Psoas muscle (tissue), 8 donors: ENCODE data around the gene IL10RB. TPM values are rescaled to one million over a fixed set of nuclear protein-coding genes. Genes with fewer than 3 reads are reported as not detected.
"Not testable (repeated sequence)": the region's sequence is repeated elsewhere in the genome, so short reads cannot be mapped to it uniquely, and the experiment has no call there.

ENCODE experiments used
- ATAC-seq, 4 donors: fragments of 200-7000 bp; cut with Tn5 transposase; one replicate each; pipeline ENCODE4 v1.9.1; 2020; ENCODE audit warnings: moderate library complexity in 3 of 4, mild to moderate bottlenecking in 2 of 4
- DNase-seq, 2 donors: peaks; one replicate each; pipeline ENCODE4 v3.0.0-alpha.2; 2020
- H3K27ac ChIP-seq: fragments of 200-600 bp; one replicate; pipeline ENCODE4 v1.8.0; 2022
- H3K27me3 ChIP-seq, 3 donors: fragments of 200-600 bp in 1 of 3; one replicate each; pipeline versions ENCODE4 v1.6.1 to v1.8.0; 2013 to 2022; ENCODE audit warnings: low read length in 2 of 3, mild to moderate bottlenecking in 2 of 3, moderate library complexity in 1 of 3; ENCODE audit not compliant: insufficient read depth in 3 of 3
- H3K36me3 ChIP-seq, 2 donors: fragments of 200-600 bp in 1 of 2; one replicate each; pipeline versions ENCODE4 v1.6.1 to v1.8.0; 2013 to 2022; ENCODE audit warnings: low read depth in 1 of 2, mild to moderate bottlenecking in 1 of 2, moderate library complexity in 1 of 2; ENCODE audit not compliant: insufficient read depth in 1 of 2
- H3K4me1 ChIP-seq: fragments of 200-600 bp; one replicate; pipeline ENCODE4 v1.8.0; 2022
- H3K4me3 ChIP-seq: fragments of 200-600 bp; one replicate; pipeline ENCODE4 v1.8.0; 2022; ENCODE audit warnings: mild to moderate bottlenecking
- H3K9me3 ChIP-seq: fragments of 200-600 bp; one replicate; pipeline ENCODE4 v1.8.0; 2022
- WGBS, 3 donors: extraction: QIAGEN DNeasy Blood & Tissue Kit; methylation state at CpG; one replicate each; pipeline versions ENCODE4 v1.1.6 to v1.1.7; 2013; 5-methylcytosine and 5-hydroxymethylcytosine counted together
- intact Hi-C, 2 donors: fragments of 100-400 bp; cut with DNase I; formaldehyde crosslinking; loops; one replicate each; pipeline versions ENCODE4 v1.11.0 to v1.14.2; 2022
- polyA plus RNA-seq, 3 donors: library from polyadenylated mRNA; stranded (reverse); fragments of 200-250 nt; gene quantifications; one replicate each; pipeline ENCODE4 v1.2.3, GENCODE V29; 2013
- total RNA-seq, 4 donors: library from RNA; stranded (reverse); fragmentation: NEBNext Ultra II Directional in 2 of 4; extraction: Animal tissue kit (Norgen Biotek cat#: 25700) in 2 of 4; gene quantifications; one replicate each; pipeline versions ENCODE4 v1.2.1 to v1.2.4, GENCODE V29; 2021 to 2023
- TF ChIP-seq, protein P1 (sequence below): fragments of 200-600 bp; IDR thresholded peaks from one replicate; pipeline ENCODE4 v1.8.0; 2022; ENCODE audit warnings: antibody characterized with exemption
- donor health status: healthy with polysubstance abuse.
- donor health status: DM: no; HTN: no; CAD: no; lungs with moderate emphysema.
- donor health status: Bipolar disorder and iron deficiency.
- donor health status: healthy.
- donor health status: DM: yes; HTN: yes; CAD: no.
- donor health status: DM: no; HTN: no; CAD: no.
- donor health status: DM: no; HTN: no; CAD: no.
- donor health status: DM: yes; HTN: yes; CAD: no.

Gene IL10RB
- total and polyA plus RNA-seq, 7 donors: 4.4 to 9.3 (median 7.2) TPM

DNA sequence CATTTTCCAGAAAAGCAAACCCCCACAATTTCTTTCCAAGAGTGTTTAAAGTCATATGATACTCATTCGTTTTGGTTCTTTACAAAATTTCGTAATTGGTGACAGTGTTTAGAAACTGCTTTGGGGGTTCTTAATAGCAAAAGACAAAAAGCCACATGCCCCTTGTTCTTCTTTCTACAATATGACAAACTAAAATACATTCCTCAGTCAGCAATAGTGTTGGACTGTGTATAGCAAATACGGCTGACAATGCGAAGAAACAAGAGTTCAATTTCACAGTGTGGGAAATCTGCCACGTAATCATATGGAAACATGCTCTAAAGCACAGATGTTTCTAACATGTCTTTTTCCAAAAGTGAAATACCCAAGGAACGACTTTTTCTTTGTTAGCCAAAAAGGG is 51.0 kb downstream of the IL10RB start:
- Histone ChIP-seq H3K9me3 (no peaks in the 10 kb centered on the region), H3K4me3 (no peak overlapping the region), H3K27me3 (no peaks in the 10 kb centered on the region), H3K36me3 (no peaks in the 10 kb centered on the region), H3K27ac (no peak overlapping the region), H3K4me1 (no peaks in the 10 kb centered on the region)
- TF ChIP-seq, protein P1, sequence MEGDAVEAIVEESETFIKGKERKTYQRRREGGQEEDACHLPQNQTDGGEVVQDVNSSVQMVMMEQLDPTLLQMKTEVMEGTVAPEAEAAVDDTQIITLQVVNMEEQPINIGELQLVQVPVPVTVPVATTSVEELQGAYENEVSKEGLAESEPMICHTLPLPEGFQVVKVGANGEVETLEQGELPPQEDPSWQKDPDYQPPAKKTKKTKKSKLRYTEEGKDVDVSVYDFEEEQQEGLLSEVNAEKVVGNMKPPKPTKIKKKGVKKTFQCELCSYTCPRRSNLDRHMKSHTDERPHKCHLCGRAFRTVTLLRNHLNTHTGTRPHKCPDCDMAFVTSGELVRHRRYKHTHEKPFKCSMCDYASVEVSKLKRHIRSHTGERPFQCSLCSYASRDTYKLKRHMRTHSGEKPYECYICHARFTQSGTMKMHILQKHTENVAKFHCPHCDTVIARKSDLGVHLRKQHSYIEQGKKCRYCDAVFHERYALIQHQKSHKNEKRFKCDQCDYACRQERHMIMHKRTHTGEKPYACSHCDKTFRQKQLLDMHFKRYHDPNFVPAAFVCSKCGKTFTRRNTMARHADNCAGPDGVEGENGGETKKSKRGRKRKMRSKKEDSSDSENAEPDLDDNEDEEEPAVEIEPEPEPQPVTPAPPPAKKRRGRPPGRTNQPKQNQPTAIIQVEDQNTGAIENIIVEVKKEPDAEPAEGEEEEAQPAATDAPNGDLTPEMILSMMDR: no peak
- ATAC-seq (no peak), DNase-seq (no peak)
- 20 to 28% (median 24%) methylated on average over 6 of the region's 6 CpGs for WGBS, 3 donors
- intact Hi-C loops: no loop called here

GRCh38 chr21:33317786-33318486 is 51.8 kb downstream of the IL10RB start:
- Histone ChIP-seq H3K4me3 (no peak overlapping the region), H3K36me3 (no peaks in the 10 kb centered on the region), H3K27ac (no peak overlapping the region), H3K4me1 (no peaks in the 10 kb centered on the region), H3K9me3 (no peaks in the 10 kb centered on the region), H3K27me3 (no peaks in the 10 kb centered on the region)
- intact Hi-C loops: no loop called here
- no peak for DNase-seq
- TF ChIP-seq, protein P1: no peak
- 73 to 79% (median 75%) methylated on average over 14 of the region's 14 CpGs for WGBS, 3 donors
- ATAC-seq: no peak

DNA sequence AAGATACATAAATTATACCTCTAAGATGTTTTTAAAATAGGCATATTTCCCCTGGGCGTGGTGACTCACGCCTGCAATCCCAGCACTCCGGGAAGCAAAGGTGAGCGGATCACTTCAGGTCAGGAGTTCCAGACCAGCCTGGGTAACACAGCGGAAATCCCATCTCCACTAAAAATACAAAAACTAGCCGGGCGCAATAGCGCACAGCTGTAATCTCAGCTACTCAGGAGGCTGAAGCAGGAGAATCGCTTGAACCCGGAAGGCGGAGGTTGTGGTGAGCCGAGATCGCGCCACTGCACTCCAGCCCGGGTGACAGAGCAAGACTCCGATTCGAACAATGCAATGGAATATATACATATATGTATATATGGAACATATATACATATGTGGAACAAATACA is 54.8 kb downstream of the IL10RB start:
- H3K4me1 ChIP-seq, intact Hi-C loops, H3K9me3 ChIP-seq, H3K27me3 ChIP-seq, H3K4me3 ChIP-seq, H3K36me3 ChIP-seq, H3K27ac ChIP-seq, ATAC-seq: not testable (repeated sequence)
- peak; percentile 33 to 64 for DNase-seq
- 81 to 89% (median 82%) methylated on average over 17 of the region's 17 CpGs for WGBS, 3 donors

- H3K36me3 ChIP-seq, DNase-seq, H3K9me3 ChIP-seq, ATAC-seq, intact Hi-C loops, H3K27me3 ChIP-seq, H3K27ac ChIP-seq: not testable (repeated sequence)
- Histone ChIP-seq H3K4me1 (peaks cover 26% of the 10 kb centered on the region), H3K4me3 (peak overlapping the region; percentile 86)
Measured at GRCh38 chr21:33323610-33324009, 57.4 kb downstream of the IL10RB start.

GRCh38 chr21:33324291-33325221 is 58.4 kb downstream of the IL10RB start, which contains the start of gene IFNAR1:
IFNAR1 (plus strand) TSS chr21:33324970; CDS start chr21:33325056, 86 bp downstream.
- no peaks in the 10 kb centered on the region for H3K27me3 ChIP-seq
- H3K27ac ChIP-seq: peak within 1 kb of the TSS; percentile 95
- peak; percentile 99 to 100 for DNase-seq
- peak; percentile 99 to 100 (median 99) for ATAC-seq
- H3K36me3 ChIP-seq: no peaks in the 10 kb centered on the region
- H3K4me1 ChIP-seq: peaks cover 26% of the 10 kb centered on the region
- peak within 1 kb of the TSS; percentile 86 for H3K4me3 ChIP-seq
- 0 to 1% (median 1%) methylated on average over 80 to 86 of the region's 86 CpGs for WGBS, 3 donors
- intact Hi-C loops: loop anchor here in 1 of 2 donors (5.0 kb wide), 1 partner anchor 127 kb away; no protein-coding TSS in a partner anchor
- H3K9me3 ChIP-seq: no peaks in the 10 kb centered on the region
- TF ChIP-seq, protein P1: no peak
